ENCODE data around the gene MORN1.

The MORN1 gene

DNA sequence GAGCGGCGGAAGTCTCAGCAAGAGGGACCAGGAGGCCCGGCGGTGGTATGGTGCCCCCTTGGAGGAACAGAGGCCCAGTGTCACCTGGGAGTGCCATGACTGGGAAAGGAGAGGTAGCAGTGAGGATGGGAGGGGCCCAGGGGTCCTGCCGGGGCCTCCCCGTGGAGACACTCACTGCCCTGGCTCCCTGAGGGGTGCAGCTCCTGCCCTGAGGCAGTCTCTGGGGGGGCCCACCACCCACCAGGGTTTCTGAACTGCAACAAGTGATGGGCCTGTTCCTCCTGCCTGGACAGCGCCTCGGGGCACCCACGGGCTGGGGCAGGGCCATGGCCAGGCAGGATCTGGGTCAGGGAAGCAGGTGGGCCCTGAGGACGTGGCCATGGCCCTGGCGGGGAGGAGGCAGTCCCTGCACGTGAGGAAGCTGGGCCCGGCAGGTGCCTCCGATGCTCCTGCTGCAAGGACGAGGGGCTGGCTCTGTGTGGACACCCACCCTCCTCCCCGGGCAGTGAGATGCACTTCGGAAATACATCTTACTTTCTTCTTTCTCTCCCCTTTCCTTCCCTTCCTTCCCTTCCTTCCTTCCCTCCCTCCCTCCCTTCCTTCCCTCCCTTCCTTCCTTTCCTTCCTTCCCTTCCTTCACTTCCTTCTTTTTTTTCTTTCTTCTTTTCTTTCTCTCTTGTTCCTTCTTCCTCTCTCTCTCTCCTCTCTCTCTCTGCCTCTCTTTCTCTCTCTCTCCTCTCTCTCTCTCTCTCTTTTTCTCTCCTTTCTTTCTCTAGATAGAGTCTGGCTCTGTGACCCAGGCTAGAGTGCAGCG is 66.6 kb downstream of the MORN1 start:
- no peak for TF ChIP-seq POLR2A (IDR thresholded peaks at IDR 0.05; ENCODE audit: low read length)
- no peak for DNase-seq

DNA sequence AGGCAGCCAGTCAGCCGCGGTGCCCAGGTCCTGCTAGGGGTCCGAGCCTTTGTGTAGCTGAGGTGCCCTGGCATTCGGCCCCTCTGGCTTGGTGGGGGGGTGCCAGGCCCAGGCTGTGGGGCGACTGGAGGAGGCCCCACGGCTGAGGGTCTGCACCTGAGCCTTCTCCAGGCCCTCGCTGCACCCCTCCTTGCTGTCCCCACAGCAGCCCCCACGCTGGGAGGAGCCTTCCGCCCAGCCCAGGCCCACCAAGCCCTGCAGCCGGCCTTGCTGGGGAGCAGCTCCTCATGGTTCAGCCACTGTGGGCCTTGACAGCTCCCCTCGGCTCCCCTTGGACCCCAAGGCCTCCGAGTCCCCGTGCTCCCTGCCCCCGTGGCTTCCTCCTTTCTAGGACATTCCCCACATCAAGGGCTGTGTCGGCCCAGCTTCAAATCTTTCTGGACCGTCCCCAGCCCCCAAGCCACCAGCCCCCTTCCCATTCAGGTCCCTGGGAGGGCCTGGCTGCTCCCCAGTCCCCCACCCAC is 67.8 kb downstream of the MORN1 start:
- TF ChIP-seq GATA1 (IDR thresholded peaks at IDR 0.05; ENCODE audit: low read depth, low read length) (no peak), POLR2A (IDR thresholded peaks at IDR 0.05; ENCODE audit: low read length) (no peak)
- DNase-seq, result no peak

DNA sequence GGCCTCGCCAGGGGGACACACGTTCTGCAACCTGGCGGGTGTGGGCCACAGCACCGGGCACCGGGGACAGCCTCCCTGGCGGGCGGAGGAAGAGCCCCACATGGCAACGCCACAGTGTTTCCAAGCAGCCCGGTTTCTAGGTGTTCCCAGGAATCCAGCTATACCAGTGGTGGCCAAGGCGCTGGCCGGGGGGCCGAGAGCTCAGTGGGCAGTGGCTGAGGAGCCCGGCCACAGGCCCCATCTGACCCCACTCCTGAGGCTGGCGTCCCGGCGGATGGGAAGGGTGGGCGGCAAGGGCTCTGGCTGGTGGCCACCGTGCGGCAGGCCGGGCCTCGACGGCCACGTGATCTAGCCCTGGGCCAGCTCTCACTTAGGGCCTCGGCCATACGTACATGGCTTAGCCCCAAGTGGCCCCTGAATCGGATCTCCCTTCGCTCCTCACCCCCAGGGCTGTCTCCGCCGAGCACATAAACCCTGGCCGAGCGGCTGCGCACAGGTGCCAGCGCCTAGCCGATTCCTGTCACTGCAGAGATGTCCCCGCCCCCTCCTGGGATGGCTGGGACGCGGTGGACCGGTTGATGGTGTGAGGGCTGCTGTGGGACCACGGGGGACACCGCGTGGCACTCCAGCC is 68.7 kb downstream of the MORN1 start:
- TF ChIP-seq POLR2A (IDR thresholded peaks at IDR 0.05; ENCODE audit: low read length) (no peak), GATA1 (IDR thresholded peaks at IDR 0.05; ENCODE audit: low read depth, low read length) (no peak)
- DNase-seq, result no peak

GRCh38 chr1:2322065-2322571 is 69.2 kb downstream of the MORN1 start:
- TF ChIP-seq POLR2A (IDR thresholded peaks at IDR 0.05; ENCODE audit: low read length), result no peak
- TF ChIP-seq GATA1 (IDR thresholded peaks at IDR 0.05; ENCODE audit: low read depth, low read length), result no peak
- DNase-seq, result no peak

DNA sequence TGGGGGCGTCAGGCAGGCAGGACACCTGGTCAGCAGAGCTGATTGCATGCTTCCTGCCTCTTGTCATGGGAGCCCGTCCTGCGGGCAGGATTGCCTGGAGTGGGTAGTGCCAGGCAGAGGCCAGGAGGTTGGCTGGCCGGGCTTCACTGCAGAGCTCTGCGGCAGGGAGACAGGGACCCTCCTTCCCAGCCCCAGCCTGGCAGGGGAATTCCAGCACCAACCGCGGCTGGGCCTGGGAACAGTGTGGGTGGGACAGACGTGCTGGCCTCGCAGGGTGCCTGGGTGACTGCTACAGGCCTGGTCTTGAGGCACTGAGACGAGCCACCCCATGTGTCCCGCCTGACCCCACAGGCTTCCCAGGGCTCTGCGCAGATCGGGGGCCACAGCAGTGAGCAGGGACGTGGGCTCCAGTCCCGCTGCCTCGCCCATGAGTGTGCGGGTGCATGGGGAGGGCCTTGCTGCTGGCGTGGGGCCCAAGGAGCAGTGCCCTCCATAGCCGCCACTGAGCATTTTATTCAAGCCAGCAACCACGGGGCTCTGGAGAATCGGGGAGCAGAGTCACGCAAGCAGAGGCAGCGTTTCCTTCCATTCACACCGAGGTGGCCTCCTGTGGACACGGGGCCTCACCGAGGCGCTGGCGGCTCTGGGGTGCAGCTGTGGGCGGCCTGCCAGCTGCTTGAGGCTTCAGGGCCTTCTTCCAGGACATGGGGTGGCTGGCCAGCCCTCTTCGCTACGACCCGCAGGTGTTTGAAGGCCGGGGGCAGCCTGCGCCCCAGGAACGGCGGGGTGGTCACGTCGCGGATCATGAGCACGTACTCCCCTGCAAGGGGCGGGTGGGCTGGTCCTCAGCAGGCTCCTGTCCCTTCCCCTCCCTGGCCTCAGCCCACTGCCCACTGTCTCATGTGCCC is 70.3 kb downstream of the MORN1 start:
- no peak for TF ChIP-seq POLR2A (IDR thresholded peaks at IDR 0.05; ENCODE audit: low read length)
- no peak for TF ChIP-seq GATA1 (IDR thresholded peaks at IDR 0.05; ENCODE audit: low read depth, low read length)
- DNase-seq, result no peak

GRCh38 chr1:2320006-2320405 is 71.3 kb downstream of the MORN1 start:
- TF ChIP-seq POLR2A (IDR thresholded peaks at IDR 0.05; ENCODE audit: low read length) (no peak), GATA1 (IDR thresholded peaks at IDR 0.05; ENCODE audit: low read depth, low read length) (no peak)
- no peak for DNase-seq

- DNase-seq, result no peak
- no peak for TF ChIP-seq GATA1 (IDR thresholded peaks at IDR 0.05; ENCODE audit: low read depth, low read length)
- no peak for TF ChIP-seq POLR2A (IDR thresholded peaks at IDR 0.05; ENCODE audit: low read length)
Observed at GRCh38 chr1:2319291-2319690, 72.1 kb downstream of the MORN1 start.

DNA sequence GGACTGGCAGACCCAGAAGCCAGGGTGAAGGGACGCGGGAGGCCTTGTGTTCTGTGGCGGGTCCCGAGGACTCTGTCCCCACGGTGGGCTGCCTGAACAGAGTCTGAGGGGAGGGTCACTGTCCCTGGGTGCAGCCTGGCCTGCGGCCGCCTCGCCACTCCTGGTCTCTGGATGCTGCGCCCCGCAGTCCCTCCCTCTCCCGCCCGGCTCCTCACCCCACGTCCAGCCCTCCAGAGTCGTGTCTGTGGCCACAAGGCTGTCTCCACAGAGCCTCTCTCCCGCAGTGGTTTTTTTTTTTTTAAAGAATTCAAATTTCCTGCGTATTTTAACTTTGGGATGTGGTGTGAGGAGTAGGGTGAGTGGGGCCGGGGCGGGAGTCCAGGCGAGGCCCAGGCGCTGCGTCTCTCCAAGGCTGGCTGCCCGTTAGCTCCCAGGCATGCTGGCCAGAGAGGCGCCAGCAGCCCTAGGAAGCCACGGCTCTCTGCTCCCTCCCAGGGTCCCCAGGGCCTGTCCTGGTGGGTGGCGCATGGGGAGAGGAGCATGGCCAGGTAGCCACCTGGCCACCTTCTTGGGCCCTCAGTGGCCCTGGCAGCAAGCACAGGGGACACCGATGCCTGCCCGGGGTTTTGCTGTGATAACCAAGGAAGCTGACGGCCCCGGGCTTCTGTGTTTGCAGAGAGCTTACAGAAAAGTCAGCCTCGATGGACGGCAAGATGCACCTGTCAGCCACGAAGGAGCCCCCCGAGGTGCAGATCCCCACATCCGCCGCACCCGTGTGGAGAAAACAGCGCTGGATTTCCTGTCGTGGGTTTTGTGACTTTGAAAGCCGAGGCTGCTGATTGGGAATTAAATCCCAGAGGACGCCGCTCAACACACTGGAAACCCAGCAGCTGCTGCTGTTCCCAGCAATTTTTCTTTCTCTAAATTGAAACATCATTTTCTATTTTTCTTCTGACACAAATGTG is 72.8 kb downstream of the MORN1 start:
- no peak for TF ChIP-seq GATA1 (IDR thresholded peaks at IDR 0.05; ENCODE audit: low read depth, low read length)
- no peak for TF ChIP-seq POLR2A (IDR thresholded peaks at IDR 0.05; ENCODE audit: low read length)
- no peak for DNase-seq

DNA sequence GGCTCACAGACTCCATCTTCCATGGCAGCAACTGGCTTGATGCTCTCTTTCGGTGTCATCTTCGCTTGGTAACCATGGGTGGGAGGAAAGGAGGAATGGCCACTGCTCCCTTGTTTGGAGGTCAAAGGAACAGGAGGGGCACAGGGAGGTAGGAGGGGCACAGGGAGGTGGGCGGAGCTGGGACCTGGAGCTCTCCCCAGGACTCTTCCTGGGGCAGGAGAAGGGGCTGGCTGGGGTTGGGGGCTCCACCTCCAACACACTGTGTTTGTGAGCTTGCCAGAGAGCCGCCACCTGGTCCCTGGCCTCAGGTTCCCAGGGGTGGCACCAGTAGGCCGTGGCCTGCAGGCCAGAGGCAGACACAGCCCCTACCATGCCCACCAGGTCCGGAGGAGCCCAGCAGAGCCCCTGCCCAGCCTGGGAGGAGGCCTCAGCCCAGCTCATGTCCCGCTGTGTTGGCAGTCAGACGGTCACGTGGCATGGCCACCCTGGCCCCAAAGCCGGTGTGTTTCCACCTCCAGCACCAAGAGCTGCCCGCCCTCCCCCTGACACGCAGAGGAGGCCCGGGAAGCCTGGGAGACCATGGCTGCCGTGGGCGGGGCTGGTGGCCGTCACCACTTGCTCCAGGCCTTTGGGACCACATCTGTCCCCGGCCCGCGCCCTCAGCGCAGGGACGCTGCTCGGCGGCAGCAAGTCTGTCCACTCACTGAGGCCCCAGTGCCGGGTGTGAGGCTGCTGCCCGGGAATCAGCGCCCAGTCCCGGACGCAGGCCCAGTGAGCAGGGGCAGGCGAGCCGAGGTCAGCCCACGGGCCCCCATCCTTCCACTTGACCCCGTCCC is 73.9 kb downstream of the MORN1 start:
- TF ChIP-seq POLR2A (IDR thresholded peaks at IDR 0.05; ENCODE audit: low read length) (no peak), GATA1 (IDR thresholded peaks at IDR 0.05; ENCODE audit: low read depth, low read length) (no peak)
- no peak for DNase-seq

- no peak for TF ChIP-seq GATA1 (IDR thresholded peaks at IDR 0.05; ENCODE audit: low read depth, low read length)
- no peak for TF ChIP-seq POLR2A (IDR thresholded peaks at IDR 0.05; ENCODE audit: low read length)
- no peak for DNase-seq
Observed at GRCh38 chr1:2316451-2316961, 74.8 kb downstream of the MORN1 start.

DNA sequence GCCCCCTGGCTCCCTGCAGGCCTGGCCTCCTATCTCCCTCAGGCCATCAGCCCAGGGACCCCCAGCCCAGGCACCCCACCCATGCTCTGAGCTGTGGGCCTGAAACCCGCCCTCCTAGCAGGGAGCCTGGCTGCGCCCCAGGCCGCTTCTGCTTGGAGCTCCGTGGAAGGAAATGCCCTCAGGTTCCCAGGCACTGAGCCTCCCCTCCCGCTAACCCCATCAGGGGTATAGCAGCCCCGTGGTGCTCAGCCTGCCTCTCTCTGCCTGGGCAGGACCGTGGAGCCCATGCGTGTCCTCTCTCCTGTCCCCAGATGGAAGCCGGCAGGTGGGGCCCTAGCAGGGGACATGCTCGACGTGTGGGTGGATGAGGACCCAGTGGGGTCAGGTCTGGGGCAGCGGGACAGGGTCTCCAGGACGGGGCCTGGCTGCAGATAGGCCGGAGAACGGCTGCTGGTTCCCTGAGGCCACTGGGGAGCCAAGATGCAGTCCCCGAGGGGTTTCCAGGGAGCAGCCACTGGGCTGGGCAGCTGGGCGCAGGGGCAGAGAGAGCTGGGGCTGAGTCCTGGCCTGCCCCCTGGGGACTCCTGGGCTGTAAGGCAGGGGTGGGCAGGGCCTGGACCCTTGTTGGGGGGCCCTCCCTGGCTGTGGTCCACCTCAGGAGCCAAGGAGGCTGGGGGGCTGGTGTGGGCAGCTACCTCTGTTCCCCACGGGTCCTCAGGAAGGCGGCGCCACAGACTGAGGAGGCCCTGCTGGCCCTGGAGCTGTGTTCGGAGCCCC is 75.5 kb downstream of the MORN1 start:
- no peak for DNase-seq
- no peak for TF ChIP-seq GATA1 (IDR thresholded peaks at IDR 0.05; ENCODE audit: low read depth, low read length)
- no peak for TF ChIP-seq POLR2A (IDR thresholded peaks at IDR 0.05; ENCODE audit: low read length)

Data from erythroblast (primary cell).